Measurements from ENCODE around the gene HNRNPA1. TPM values are rescaled to one million over a fixed set of nuclear protein-coding genes. Genes with fewer than 3 reads are reported as not detected.
"Not testable (repeated sequence)": the region's sequence is repeated elsewhere in the genome, so short reads cannot be mapped to it uniquely, and the experiment has no call there.

HNRNPA1 gene
- total RNA-seq, 2 experiments from 2014 or later, result 1,520 to 1,553 TPM

- DNase-seq (no peak), ATAC-seq (no peak)
- Mint-ChIP-seq H3K36me3 (ENCODE audit: low read depth) (peaks cover 48% of the 10 kb centered on the region), H3K9me3 (ENCODE audit: insufficient read depth) (no peaks in the 10 kb centered on the region), H3K4me3 (peak overlapping the region; percentile 26), H3K27me3 (ENCODE audit: low read depth) (no peaks in the 10 kb centered on the region), H3K27ac (no peak overlapping the region), H3K4me1 (ENCODE audit: low read depth) (peaks cover 39% of the 10 kb centered on the region)
- POLR2A ChIA-PET, result no interaction called here
- CTCF ChIA-PET, result interaction anchor here (0.9 to 2.1 kb wide), 4 partner anchors 16 to 61 kb away, joined by 3 to 7 read pairs (median 4); no protein-coding TSS in a partner anchor
Measured at GRCh38 chr12:54276368-54276767, 4.2 kb upstream of the HNRNPA1 start.

DNA sequence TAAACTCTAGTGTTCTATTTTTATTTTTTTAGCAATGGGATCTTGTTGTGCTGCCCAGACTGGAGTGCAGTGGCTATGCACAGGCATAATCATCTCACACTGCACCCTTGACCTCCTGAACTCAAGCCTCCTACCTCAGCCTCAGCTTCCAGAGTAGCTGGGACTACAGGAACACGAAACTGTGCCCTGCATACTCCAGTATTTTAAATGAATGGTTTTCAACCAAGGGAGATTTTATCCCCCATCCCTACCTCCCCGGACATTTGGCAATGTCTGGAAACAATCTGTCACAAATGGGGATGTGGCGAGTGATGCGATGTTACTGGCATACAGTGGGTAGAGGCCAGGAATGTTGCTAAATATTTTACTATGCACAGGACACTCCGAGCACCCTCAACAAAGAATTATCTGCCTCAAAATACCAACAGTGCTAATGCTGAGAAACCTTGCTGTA lies 2.7 kb upstream of the HNRNPA1 start:
- H3K27me3 Mint-ChIP-seq (ENCODE audit: low read depth), result no peaks in the 10 kb centered on the region
- ATAC-seq, result no peak
- ChIA-PET CTCF (interaction anchor here (4.3 kb wide), 1 partner anchor 15 kb away, joined by 36 read pairs; no protein-coding TSS in a partner anchor), POLR2A (interaction anchor here (1.3 kb wide), 1 partner anchor 81 kb away, joined by 3 read pairs; no protein-coding TSS in a partner anchor)
- DNase-seq, result no peak
- no peaks in the 10 kb centered on the region for H3K9me3 Mint-ChIP-seq (ENCODE audit: insufficient read depth)
- H3K27ac Mint-ChIP-seq, result peak overlapping the region; percentile 43
- peaks cover 37% of the 10 kb centered on the region for H3K36me3 Mint-ChIP-seq (ENCODE audit: low read depth)
- H3K4me3 Mint-ChIP-seq, result no peak overlapping the region
- peaks cover 37% of the 10 kb centered on the region for H3K4me1 Mint-ChIP-seq (ENCODE audit: low read depth)

DNA sequence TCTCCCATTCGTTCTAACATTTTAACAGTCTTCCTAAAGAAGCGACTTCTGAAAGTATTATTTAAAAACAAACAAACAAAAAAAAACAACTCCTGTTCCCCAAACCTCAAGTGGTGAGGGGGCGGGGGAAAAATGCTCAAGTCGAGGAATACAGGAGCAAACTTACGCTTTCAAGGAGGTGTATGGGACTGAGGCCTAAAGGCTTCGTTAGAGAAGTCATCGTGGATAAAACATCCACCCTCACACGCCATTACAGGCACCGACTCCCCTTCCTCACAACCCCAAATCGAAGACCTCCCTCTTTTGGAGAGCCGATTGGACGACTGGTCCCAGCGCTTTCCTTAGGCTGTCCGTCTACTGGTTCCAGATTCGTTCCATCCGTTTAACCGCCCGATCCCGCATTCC lies 1.3 kb upstream of the HNRNPA1 start:
- Mint-ChIP-seq H3K4me1 (ENCODE audit: low read depth) (peaks cover 44% of the 10 kb centered on the region), H3K4me3 (no peak overlapping the region), H3K36me3 (ENCODE audit: low read depth) (peaks cover 26% of the 10 kb centered on the region), H3K27me3 (ENCODE audit: low read depth) (no peaks in the 10 kb centered on the region), H3K27ac (no peak overlapping the region), H3K9me3 (ENCODE audit: insufficient read depth) (no peaks in the 10 kb centered on the region)
- ChIA-PET POLR2A (interaction anchor here (1.4 to 3.1 kb wide), 10 partner anchors 12 to 218 kb away, joined by 3 to 40 read pairs (median 10); partner anchors contain the start of genes COPZ1 and NCKAP1L), CTCF (interaction anchor here (0.5 to 4.3 kb wide), 10 partner anchors 13 to 120 kb away, joined by 3 to 36 read pairs (median 8); partner anchors contain the start of gene COPZ1)
- ATAC-seq, result no peak
- no peak for DNase-seq

DNA sequence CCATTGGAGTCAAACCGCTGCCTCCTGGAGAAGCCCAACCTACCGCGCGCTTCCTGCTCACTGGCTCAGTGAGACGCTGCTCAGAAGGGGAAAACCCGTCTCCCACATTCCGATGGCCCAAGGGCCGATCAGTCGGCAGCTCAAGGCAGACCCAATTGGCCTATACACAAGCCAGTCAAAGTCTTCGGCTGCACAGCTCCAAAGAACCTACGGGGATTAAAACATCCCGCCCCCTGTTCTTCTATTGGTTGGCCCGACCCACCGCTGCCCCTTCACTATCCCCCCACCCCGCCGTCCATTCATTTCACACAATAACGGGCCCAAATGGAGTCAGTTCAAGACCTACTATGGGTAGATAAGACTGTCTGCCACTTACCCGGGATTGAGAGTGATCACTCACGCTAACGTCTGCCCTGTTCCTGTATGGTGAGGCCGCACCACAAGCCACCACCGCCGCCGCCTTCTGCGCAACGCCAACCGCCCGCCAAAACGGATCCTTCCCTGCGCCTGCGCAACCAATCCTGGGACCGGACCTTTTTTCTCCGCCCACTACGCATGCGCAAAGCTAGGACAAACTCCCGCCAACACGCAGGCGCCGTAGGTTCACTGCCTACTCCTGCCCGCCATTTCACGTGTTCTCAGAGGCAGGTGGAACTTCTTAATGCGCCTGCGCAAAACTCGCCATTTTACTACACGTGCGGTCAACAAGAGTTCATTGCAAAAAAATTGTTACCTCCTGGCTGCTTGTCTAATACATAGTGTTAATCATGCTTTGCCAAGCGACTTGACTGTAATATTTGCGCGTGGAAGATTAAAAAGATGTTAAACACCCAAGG lies 676 bp upstream of the HNRNPA1 start, which contains the start of gene CBX5:
Gene CBX5, minus strand, starts transcription at position 491 of the 836 bp plus-strand sequence. CDS start 22,472 bp downstream, outside the sequence.
- peaks cover 23% of the 10 kb centered on the region for H3K36me3 Mint-ChIP-seq (ENCODE audit: low read depth)
- H3K4me3 Mint-ChIP-seq, result no peak within 1 kb of the TSS
- H3K27me3 Mint-ChIP-seq (ENCODE audit: low read depth), result no peaks in the 10 kb centered on the region
- H3K9me3 Mint-ChIP-seq (ENCODE audit: insufficient read depth), result no peaks in the 10 kb centered on the region
- no peak within 1 kb of the TSS for H3K27ac Mint-ChIP-seq
- ChIA-PET POLR2A (interaction anchor here (0.7 to 3.1 kb wide), 29 partner anchors 8 to 1824 kb away, joined by 3 to 40 read pairs (median 4); partner anchors contain the start of genes COPZ1, NCKAP1L and ZNF385A), CTCF (interaction anchor here (0.5 to 4.3 kb wide), 11 partner anchors 13 to 124 kb away, joined by 3 to 36 read pairs (median 7); partner anchors contain the start of gene COPZ1)
- H3K4me1 Mint-ChIP-seq (ENCODE audit: low read depth), result peaks cover 49% of the 10 kb centered on the region
- DNase-seq, result peak; percentile 100
- peak; percentile 77 for ATAC-seq

- H3K36me3 Mint-ChIP-seq (ENCODE audit: low read depth), result peaks cover 17% of the 10 kb centered on the region
- POLR2A ChIA-PET, result interaction anchor here (0.8 to 3.1 kb wide), 7 partner anchors 10 to 87 kb away, joined by 3 to 40 read pairs (median 7); partner anchors contain the start of gene COPZ1
- not testable (repeated sequence) for H3K27ac Mint-ChIP-seq; ATAC-seq; H3K9me3 Mint-ChIP-seq (ENCODE audit: insufficient read depth); DNase-seq; H3K4me3 Mint-ChIP-seq; H3K27me3 Mint-ChIP-seq (ENCODE audit: low read depth)
- H3K4me1 Mint-ChIP-seq (ENCODE audit: low read depth), result peaks cover 56% of the 10 kb centered on the region
- CTCF ChIA-PET, result interaction anchor here (0.8 to 4.3 kb wide), 8 partner anchors 11 to 158 kb away, joined by 3 to 36 read pairs (median 8); partner anchors contain the start of gene COPZ1
Measured at GRCh38 chr12:54281261-54281638, 724 bp downstream of the HNRNPA1 start.

DNA sequence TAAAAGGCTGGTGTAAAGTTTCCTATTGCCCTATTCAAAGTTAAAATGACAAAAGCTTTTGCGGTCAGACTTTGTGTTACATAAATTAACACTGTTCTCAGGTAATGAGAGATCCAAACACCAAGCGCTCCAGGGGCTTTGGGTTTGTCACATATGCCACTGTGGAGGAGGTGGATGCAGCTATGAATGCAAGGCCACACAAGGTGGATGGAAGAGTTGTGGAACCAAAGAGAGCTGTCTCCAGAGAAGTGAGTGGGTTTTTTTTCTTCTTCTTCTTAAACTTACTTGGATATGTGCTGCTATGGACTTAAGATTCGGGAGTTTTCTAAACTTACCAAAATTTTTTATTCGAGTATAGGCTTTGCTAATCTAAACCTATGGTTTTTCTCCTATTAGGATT lies 1.2 kb downstream of the HNRNPA1 start:
- Mint-ChIP-seq H3K36me3 (ENCODE audit: low read depth) (peaks cover 12% of the 10 kb centered on the region), H3K4me1 (ENCODE audit: low read depth) (peaks cover 56% of the 10 kb centered on the region)

GRCh38 chr12:54282949-54283593 lies 2.5 kb downstream of the HNRNPA1 start:
- DNase-seq (peak; percentile 45), ATAC-seq (no peak)
- Mint-ChIP-seq H3K36me3 (ENCODE audit: low read depth) (peaks cover 7% of the 10 kb centered on the region), H3K4me1 (ENCODE audit: low read depth) (peaks cover 53% of the 10 kb centered on the region), H3K4me3 (no peak overlapping the region), H3K27me3 (ENCODE audit: low read depth) (no peaks in the 10 kb centered on the region), H3K27ac (no peak overlapping the region), H3K9me3 (ENCODE audit: insufficient read depth) (no peaks in the 10 kb centered on the region)
- CTCF ChIA-PET, result interaction anchor here (0.6 to 3.8 kb wide), 7 partner anchors 9 to 96 kb away, joined by 3 to 31 read pairs (median 3); partner anchors contain the start of gene COPZ1
- POLR2A ChIA-PET, result interaction anchor here (0.6 to 1.3 kb wide), 3 partner anchors 17 to 291 kb away, joined by 3 to 7 read pairs (median 4); no protein-coding TSS in a partner anchor

More for the DNA sequence above, 1.2 kb downstream of the HNRNPA1 start:
- POLR2A ChIA-PET, result interaction anchor here (0.8 to 3.1 kb wide), 6 partner anchors 10 to 76 kb away, joined by 3 to 40 read pairs (median 14); partner anchors contain the start of gene COPZ1
- ATAC-seq; H3K9me3 Mint-ChIP-seq (ENCODE audit: insufficient read depth); H3K4me3 Mint-ChIP-seq; DNase-seq; H3K27me3 Mint-ChIP-seq (ENCODE audit: low read depth); H3K27ac Mint-ChIP-seq: not testable (repeated sequence)
- CTCF ChIA-PET, result interaction anchor here (0.8 to 4.3 kb wide), 7 partner anchors 11 to 158 kb away, joined by 3 to 36 read pairs (median 7); partner anchors contain the start of gene COPZ1

DNA sequence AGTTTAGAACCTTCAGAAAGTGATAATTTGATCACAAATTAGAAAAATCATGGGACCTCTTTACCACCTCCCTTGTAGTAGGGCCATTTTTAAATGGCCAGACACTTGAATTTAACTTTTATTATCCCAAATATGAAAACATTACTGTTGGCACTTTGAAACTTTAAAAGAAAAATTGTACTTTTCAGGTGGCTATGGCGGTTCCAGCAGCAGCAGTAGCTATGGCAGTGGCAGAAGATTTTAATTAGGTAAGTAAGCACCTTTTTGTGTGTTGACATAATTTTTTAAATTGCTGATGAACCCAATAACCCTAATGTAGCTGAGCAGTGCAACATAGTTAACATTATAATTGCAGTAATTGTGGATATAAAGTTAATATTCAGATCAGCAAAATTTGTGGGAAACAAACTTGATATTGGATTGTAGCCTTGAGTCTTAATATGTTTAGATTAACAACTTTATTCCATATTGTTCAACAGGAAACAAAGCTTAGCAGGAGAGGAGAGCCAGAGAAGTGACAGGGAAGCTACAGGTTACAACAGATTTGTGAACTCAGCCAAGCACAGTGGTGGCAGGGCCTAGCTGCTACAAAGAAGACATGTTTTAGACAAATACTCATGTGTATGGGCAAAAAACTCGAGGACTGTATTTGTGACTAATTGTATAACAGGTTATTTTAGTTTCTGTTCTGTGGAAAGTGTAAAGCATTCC lies 3.7 kb downstream of the HNRNPA1 start:
- ChIA-PET POLR2A (interaction anchor here (0.6 to 1.3 kb wide), 3 partner anchors 15 to 202 kb away, joined by 4 to 7 read pairs (median 5); no protein-coding TSS in a partner anchor), CTCF (interaction anchor here (0.7 to 3.8 kb wide), 6 partner anchors 10 to 84 kb away, joined by 3 to 31 read pairs (median 6); partner anchors contain the start of gene COPZ1)
- H3K27me3 Mint-ChIP-seq (ENCODE audit: low read depth); DNase-seq; H3K4me3 Mint-ChIP-seq; H3K9me3 Mint-ChIP-seq (ENCODE audit: insufficient read depth); H3K36me3 Mint-ChIP-seq (ENCODE audit: low read depth); ATAC-seq: not testable (repeated sequence)
- H3K27ac Mint-ChIP-seq, result peak overlapping the region; percentile 35
- peaks cover 46% of the 10 kb centered on the region for H3K4me1 Mint-ChIP-seq (ENCODE audit: low read depth)

- Mint-ChIP-seq H3K4me1 (ENCODE audit: low read depth) (peaks cover 46% of the 10 kb centered on the region), H3K27me3 (ENCODE audit: low read depth) (no peaks in the 10 kb centered on the region), H3K36me3 (ENCODE audit: low read depth) (peaks cover 5% of the 10 kb centered on the region), H3K27ac (no peak overlapping the region), H3K9me3 (ENCODE audit: insufficient read depth) (no peaks in the 10 kb centered on the region), H3K4me3 (no peak overlapping the region)
- DNase-seq, result no peak
- CTCF ChIA-PET, result interaction anchor here (1.3 to 3.8 kb wide), 10 partner anchors 9 to 114 kb away, joined by 3 to 31 read pairs (median 12); partner anchors contain the start of gene COPZ1
- no peak for ATAC-seq
- POLR2A ChIA-PET, result interaction anchor here (0.7 to 1.9 kb wide), 6 partner anchors 10 to 93 kb away, joined by 3 to 9 read pairs (median 4); no protein-coding TSS in a partner anchor
Measured at GRCh38 chr12:54285150-54286041, 4.9 kb downstream of the HNRNPA1 start.
